Karpas-422 (cell line): ENCODE results near the gene AP1S1. TPM values are rescaled to one million over a fixed set of nuclear protein-coding genes. Genes with fewer than 3 reads are reported as not detected.
"Not testable (repeated sequence)": the region's sequence is repeated elsewhere in the genome, so short reads cannot be mapped to it uniquely, and the experiment has no call there.

ENCODE experiments used
- DNase-seq: peaks from one replicate; pipeline ENCODE4 v3.0.0-alpha.2; 2015
- H2AFZ ChIP-seq: fragments of 200-600 bp; sonication (generic); 2 replicates; pipeline ENCODE4 v1.6.1; 2014; ENCODE audit warnings: antibody characterized with exemption, low read length, mixed read lengths
- H3K27ac ChIP-seq: fragments of 200-600 bp; sonication (generic); 2 replicates; pipeline ENCODE4 v1.5.1; 2014; ENCODE audit warnings: mild to moderate bottlenecking, low read length, moderate library complexity
- H3K27me3 ChIP-seq: fragments of 200-600 bp; sonication (generic); 2 replicates; pipeline ENCODE4 v1.6.1; 2014; ENCODE audit warnings: low read length, mixed read lengths
- H3K36me3 ChIP-seq: fragments of 200-600 bp; sonication (generic); 2 replicates; pipeline ENCODE4 v1.6.1; 2014; ENCODE audit warnings: low read length, mixed read lengths; ENCODE audit not compliant: insufficient read depth
- H3K4me1 ChIP-seq: fragments of 200-600 bp; sonication (generic); 2 replicates; pipeline ENCODE4 v1.6.1; 2014; ENCODE audit warnings: mild to moderate bottlenecking, low read length, mixed read lengths
- H3K4me2 ChIP-seq: fragments of 200-600 bp; sonication (generic); 2 replicates; pipeline ENCODE4 v1.6.1; 2014; ENCODE audit warnings: low read length, low read depth, mild to moderate bottlenecking; ENCODE audit not compliant: poor library complexity, severe bottlenecking
- H3K4me3 ChIP-seq: fragments of 200-600 bp; sonication (generic); 2 replicates; pipeline ENCODE4 v1.5.1; 2014; ENCODE audit warnings: mild to moderate bottlenecking, antibody characterized with exemption, low read length, mixed read lengths
- H3K79me2 ChIP-seq: fragments of 200-600 bp; sonication (generic); 2 replicates; pipeline ENCODE4 v1.6.1; 2014; ENCODE audit warnings: mild to moderate bottlenecking, low read length, mixed read lengths
- H3K9ac ChIP-seq: fragments of 200-600 bp; sonication (generic); 2 replicates; pipeline ENCODE4 v1.6.0; 2014; ENCODE audit warnings: low read length
- H3K9me2 ChIP-seq: fragments of 200-600 bp; sonication (generic), shearing (Covaris generic); replicated peaks from 2 replicates; pipeline ENCODE4 v1.6.0; 2014; ENCODE audit warnings: mild to moderate bottlenecking, low read length, moderate library complexity; ENCODE audit not compliant: insufficient read depth
- H3K9me3 ChIP-seq: fragments of 300-700, 200-600 bp; sonication (generic); 2 replicates; pipeline ENCODE4 v1.6.1; 2014; ENCODE audit warnings: low read length, mixed read lengths
- H4K20me1 ChIP-seq: fragments of 200-600 bp; sonication (generic); 2 replicates; pipeline ENCODE4 v1.6.1; 2014; ENCODE audit warnings: mild to moderate bottlenecking, antibody characterized with exemption, low read length, low read depth; ENCODE audit not compliant: insufficient read depth
- total RNA-seq: library from RNA; depleted of rRNA; stranded (reverse); fragments of >200 nt; shearing (Covaris generic); gene quantifications from 2 replicates; pipeline ENCODE4 v1.2.3, GENCODE V29; 2014; ENCODE audit warnings: low replicate concordance

AP1S1 gene
- total RNA-seq, 1 experiment from 2014 or later, result 150 TPM

GRCh38 chr7:101112233-101112632 is 42.0 kb upstream of the AP1S1 start:
- no peaks in the 10 kb centered on the region for H3K9me3 ChIP-seq
- no peaks in the 10 kb centered on the region for H4K20me1 ChIP-seq
- DNase-seq, result no peak
- H2AFZ ChIP-seq, result no peak overlapping the region
- no peak overlapping the region for H3K4me3 ChIP-seq
- H3K4me2 ChIP-seq, result no peak overlapping the region
- H3K27me3 ChIP-seq, result no peaks in the 10 kb centered on the region
- no peak overlapping the region for H3K9ac ChIP-seq
- no peaks in the 10 kb centered on the region for H3K79me2 ChIP-seq
- H3K4me1 ChIP-seq, result no peaks in the 10 kb centered on the region
- H3K36me3 ChIP-seq, result no peaks in the 10 kb centered on the region
- H3K27ac ChIP-seq, result no peak overlapping the region
- H3K9me2 ChIP-seq, result no peaks in the 10 kb centered on the region

- DNase-seq, H3K4me2 ChIP-seq, H3K4me1 ChIP-seq, H3K9ac ChIP-seq, H3K36me3 ChIP-seq, H3K9me3 ChIP-seq, H4K20me1 ChIP-seq, H3K4me3 ChIP-seq, H3K27me3 ChIP-seq, H2AFZ ChIP-seq, H3K27ac ChIP-seq, H3K79me2 ChIP-seq, H3K9me2 ChIP-seq: not testable (repeated sequence)
These were observed 41.1 kb upstream of the AP1S1 start for GRCh38 chr7:101113140-101113539.

DNA sequence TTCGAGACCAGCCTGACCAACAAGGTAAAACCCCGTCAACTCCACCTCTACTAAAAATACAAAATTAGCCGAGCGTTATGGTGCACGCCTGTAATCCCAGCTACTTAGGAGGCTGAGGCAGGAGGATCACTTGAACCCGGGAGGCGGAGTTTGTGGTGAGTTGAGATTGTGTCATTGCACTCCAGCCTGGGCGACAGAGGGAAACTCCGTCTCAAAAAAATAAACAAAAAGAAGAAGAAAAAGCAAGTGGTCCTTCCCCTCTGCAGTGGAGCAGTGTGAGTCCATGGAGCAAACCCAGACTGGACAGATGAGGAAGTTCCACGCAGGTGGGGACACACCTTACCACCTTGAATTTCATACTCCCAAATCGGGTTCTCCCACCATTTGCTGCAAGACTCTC is 40.4 kb upstream of the AP1S1 start:
- Histone ChIP-seq H3K36me3 (no peaks in the 10 kb centered on the region), H3K79me2 (no peaks in the 10 kb centered on the region), H2AFZ (no peak overlapping the region), H3K4me3 (no peak overlapping the region), H3K27ac (no peak overlapping the region), H4K20me1 (no peaks in the 10 kb centered on the region), H3K9me2 (no peaks in the 10 kb centered on the region), H3K4me2 (no peak overlapping the region), H3K4me1 (no peaks in the 10 kb centered on the region), H3K9me3 (no peaks in the 10 kb centered on the region), H3K9ac (no peak overlapping the region), H3K27me3 (no peaks in the 10 kb centered on the region)
- DNase-seq, result no peak

DNA sequence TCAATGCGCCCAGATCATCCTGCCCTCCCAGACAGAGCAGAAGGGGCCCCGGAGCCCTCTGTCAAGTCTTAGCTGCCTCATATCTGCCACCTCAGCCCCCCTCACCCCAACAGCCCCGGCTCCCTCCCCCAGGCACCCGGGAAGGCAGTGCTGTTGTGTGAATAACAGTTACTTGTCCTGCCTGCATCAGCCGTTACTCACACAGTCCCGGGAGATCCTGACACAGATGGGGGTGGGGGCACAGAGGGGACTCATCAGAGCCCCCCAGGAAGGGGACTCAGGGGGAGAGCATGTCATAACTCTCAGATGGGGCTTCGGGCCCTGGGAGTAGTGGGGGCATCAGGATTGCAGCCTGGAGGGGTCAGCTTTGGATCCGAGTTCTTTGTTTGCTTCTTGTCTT is 39.8 kb upstream of the AP1S1 start:
- Histone ChIP-seq H3K9me2 (no peaks in the 10 kb centered on the region), H3K9ac (no peak overlapping the region), H2AFZ (no peak overlapping the region), H3K4me3 (no peak overlapping the region), H3K9me3 (no peaks in the 10 kb centered on the region), H4K20me1 (no peaks in the 10 kb centered on the region), H3K4me2 (no peak overlapping the region), H3K36me3 (no peaks in the 10 kb centered on the region), H3K4me1 (no peaks in the 10 kb centered on the region), H3K27ac (no peak overlapping the region), H3K79me2 (no peaks in the 10 kb centered on the region), H3K27me3 (no peaks in the 10 kb centered on the region)
- DNase-seq, result peak; percentile 9

DNA sequence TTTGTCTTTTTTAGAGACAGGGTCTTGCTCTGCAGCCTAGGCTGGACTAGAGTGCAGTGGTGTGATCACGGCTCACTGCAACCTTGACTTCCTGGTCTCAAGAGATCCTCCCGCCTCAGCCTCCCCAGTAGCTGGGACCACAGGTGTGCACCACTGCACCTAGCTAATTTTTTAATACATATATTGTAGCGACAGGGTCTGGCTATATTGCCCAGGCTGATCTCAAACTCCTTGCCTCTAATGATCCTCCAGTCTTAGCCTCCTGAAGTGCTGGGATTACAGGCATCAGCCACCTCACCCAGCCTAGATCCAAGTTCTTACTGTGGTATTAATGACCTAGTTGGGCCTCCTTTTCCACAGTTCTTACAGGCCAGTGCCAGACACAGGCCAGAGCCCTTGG is 39.1 kb upstream of the AP1S1 start:
- Histone ChIP-seq H2AFZ (no peak overlapping the region), H3K4me1 (no peaks in the 10 kb centered on the region), H3K27ac (no peak overlapping the region), H3K27me3 (no peaks in the 10 kb centered on the region), H4K20me1 (no peaks in the 10 kb centered on the region), H3K9me2 (no peaks in the 10 kb centered on the region), H3K4me2 (no peak overlapping the region), H3K4me3 (no peak overlapping the region), H3K9me3 (no peaks in the 10 kb centered on the region), H3K79me2 (no peaks in the 10 kb centered on the region), H3K9ac (no peak overlapping the region), H3K36me3 (no peaks in the 10 kb centered on the region)
- DNase-seq, result no peak

DNA sequence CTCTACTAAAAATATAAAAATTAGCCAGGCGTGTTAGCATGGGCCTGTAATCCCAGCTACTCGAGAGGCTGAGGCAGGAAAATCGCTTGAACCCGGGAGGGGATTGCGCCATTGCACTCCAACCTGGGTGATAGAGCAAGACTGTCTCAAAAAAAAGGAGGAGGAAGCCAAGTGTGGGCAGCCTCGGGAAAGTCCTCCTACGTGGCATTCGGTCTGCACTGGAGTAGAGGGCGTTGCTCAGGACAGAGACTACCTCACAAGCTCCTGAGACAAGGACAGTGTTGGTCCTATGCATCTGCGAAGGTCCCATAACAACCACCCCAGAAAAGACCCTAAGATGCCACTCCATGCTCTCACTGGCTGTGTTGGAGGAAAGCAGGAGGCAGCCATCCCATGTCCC is 37.4 kb upstream of the AP1S1 start:
- Histone ChIP-seq H3K36me3 (no peaks in the 10 kb centered on the region), H3K4me3 (no peak overlapping the region), H3K9ac (no peak overlapping the region), H3K27ac (no peak overlapping the region), H3K9me2 (no peaks in the 10 kb centered on the region), H3K27me3 (no peaks in the 10 kb centered on the region), H3K4me2 (no peak overlapping the region), H4K20me1 (no peaks in the 10 kb centered on the region), H2AFZ (no peak overlapping the region), H3K9me3 (no peaks in the 10 kb centered on the region), H3K79me2 (no peaks in the 10 kb centered on the region), H3K4me1 (no peaks in the 10 kb centered on the region)
- no peak for DNase-seq

DNA sequence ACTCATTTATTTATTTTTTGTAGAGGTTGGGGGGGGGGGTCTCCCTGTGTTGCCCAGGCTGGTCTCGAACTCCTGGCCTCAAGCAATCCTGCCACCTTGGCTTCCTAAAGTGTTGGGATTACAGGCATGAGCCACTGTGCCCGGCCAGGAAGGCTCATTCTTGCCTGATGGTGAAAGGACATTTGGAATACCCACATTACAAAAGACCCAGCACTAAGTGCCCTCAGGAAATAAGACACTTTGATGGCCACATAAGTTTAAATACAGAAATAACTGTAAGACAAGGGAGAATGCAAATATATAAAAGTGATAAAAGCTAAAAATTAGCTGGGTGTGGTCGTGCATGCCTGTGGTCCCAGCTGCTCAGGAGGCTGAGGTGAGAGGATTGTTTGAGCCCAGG is 35.4 kb upstream of the AP1S1 start:
- Histone ChIP-seq H3K27ac (no peak overlapping the region), H3K27me3 (no peaks in the 10 kb centered on the region), H3K4me3 (no peak overlapping the region), H3K36me3 (no peaks in the 10 kb centered on the region), H3K9ac (no peak overlapping the region), H2AFZ (no peak overlapping the region), H3K4me1 (no peaks in the 10 kb centered on the region), H3K4me2 (no peak overlapping the region), H3K9me3 (no peaks in the 10 kb centered on the region), H3K79me2 (no peaks in the 10 kb centered on the region), H4K20me1 (no peaks in the 10 kb centered on the region), H3K9me2 (no peaks in the 10 kb centered on the region)
- no peak for DNase-seq

- H4K20me1 ChIP-seq, result no peaks in the 10 kb centered on the region
- no peaks in the 10 kb centered on the region for H3K27me3 ChIP-seq
- H3K9me3 ChIP-seq, result no peaks in the 10 kb centered on the region
- no peaks in the 10 kb centered on the region for H3K4me1 ChIP-seq
- no peak overlapping the region for H3K4me2 ChIP-seq
- H3K27ac ChIP-seq, result no peak overlapping the region
- H3K9ac ChIP-seq, result no peak overlapping the region
- no peaks in the 10 kb centered on the region for H3K36me3 ChIP-seq
- H3K9me2 ChIP-seq, result no peaks in the 10 kb centered on the region
- no peaks in the 10 kb centered on the region for H3K79me2 ChIP-seq
- no peak for DNase-seq
- H2AFZ ChIP-seq, result no peak overlapping the region
- H3K4me3 ChIP-seq, result no peak overlapping the region
These were observed 34.4 kb upstream of the AP1S1 start for GRCh38 chr7:101119876-101120275.

- H3K36me3 ChIP-seq, result no peaks in the 10 kb centered on the region
- H3K4me2 ChIP-seq, result no peak overlapping the region
- no peaks in the 10 kb centered on the region for H3K4me1 ChIP-seq
- no peak overlapping the region for H2AFZ ChIP-seq
- H4K20me1 ChIP-seq, result no peaks in the 10 kb centered on the region
- H3K27me3 ChIP-seq, result no peaks in the 10 kb centered on the region
- H3K9ac ChIP-seq, result no peak overlapping the region
- no peak overlapping the region for H3K27ac ChIP-seq
- no peak for DNase-seq
- no peaks in the 10 kb centered on the region for H3K9me3 ChIP-seq
- no peak overlapping the region for H3K4me3 ChIP-seq
- no peaks in the 10 kb centered on the region for H3K79me2 ChIP-seq
- no peaks in the 10 kb centered on the region for H3K9me2 ChIP-seq
These were observed 34.0 kb upstream of the AP1S1 start for GRCh38 chr7:101120315-101120714.
